Glomerular visceral epithelial cell (primary cell): Measurements from ENCODE around the gene KCNK15.
"Not testable (repeated sequence)": the region's sequence is repeated elsewhere in the genome, so short reads cannot be mapped to it uniquely, and the experiment has no call there.

Experiments used
- DNase-seq: peaks from one replicate; pipeline ENCODE4 v3.0.0-alpha.2; 2016; ENCODE audit errors: extremely low spot score

The KCNK15 gene

DNA sequence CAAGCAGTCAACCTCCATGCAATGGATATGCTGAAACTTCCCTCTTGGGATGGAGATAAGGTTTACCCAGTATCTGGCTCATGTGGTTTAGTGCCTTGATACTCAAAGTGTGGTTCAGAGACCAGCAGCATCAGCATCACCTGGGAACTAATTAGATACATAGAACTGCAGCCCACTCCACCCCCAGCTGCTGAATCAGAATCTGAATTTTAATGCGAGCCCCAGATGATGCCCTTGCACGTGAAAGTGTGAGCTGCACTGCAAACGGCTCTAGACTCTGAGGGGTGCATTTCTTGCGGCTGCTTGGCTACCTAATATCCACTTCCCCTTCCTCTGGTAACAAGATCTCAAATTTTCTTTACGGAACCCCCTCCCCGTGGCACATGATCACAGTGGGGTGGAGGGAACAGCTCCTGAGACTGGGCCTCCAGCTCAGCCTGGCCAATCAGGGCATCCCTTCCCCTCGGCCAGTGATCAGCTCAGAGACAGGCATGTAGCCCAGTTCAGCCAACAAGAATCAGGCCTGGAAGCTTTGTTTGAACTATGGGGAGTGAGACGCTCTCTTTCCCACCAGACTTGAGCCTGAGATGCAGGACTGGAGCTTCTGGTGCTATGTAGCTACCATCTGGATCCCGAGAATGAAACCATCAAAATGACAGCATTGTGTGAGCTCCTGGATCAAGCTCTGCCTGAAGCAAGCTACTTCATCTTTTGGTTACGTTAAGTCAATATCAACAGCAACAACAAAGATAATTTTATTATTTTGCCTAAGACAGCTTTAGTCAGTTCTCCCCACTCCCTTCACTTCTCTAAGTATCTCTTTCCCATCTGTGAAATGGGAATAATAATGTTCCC is 12.8 kb downstream of the KCNK15 start:
- no peak for DNase-seq

GRCh38 chr20:44759595-44759994 is 13.9 kb downstream of the KCNK15 start:
- DNase-seq: no peak

DNA sequence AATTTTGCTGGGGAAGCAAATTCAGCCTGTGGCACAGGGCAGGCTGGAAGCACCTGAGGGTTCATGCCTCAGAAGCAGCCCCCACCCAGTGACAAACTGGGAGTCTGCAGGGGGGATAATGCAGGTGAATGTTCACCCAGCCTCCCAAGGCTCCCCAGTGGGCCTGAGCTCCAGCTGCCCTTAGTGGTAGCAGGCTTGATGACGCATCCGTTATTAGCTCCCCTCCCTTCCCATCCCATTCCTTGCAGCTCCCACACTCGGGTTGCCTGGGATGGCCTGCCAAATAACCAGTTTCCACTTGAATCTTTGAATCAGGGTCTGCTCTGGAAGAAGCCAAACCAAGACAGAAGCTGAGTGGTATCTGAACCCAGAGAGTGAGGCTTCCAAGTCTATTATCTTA is 15.8 kb downstream of the KCNK15 start:
- DNase-seq: no peak

- no peak for DNase-seq
Measured at GRCh38 chr20:44762466-44763140, 16.9 kb downstream of the KCNK15 start.

DNA sequence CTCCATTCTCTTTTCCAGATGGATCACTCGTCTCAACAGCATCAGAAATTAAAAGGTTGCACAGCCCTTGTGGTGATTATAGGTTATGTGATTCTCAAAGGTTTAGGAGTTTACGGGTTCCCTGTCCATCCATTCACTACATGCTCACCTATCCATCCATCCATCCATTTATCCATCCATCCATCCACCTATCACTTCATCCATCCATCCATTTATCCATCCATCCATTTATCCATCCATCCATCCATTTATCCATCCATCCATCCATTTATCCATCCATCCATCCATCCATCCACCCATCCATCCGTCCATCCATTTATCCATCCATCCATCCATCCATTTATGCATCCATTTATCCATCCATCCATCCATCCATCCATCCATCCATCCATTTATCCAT is 18.1 kb downstream of the KCNK15 start:
- not testable (repeated sequence) for DNase-seq

GRCh38 chr20:44765091-44765490 is 19.4 kb downstream of the KCNK15 start:
- no peak for DNase-seq

DNA sequence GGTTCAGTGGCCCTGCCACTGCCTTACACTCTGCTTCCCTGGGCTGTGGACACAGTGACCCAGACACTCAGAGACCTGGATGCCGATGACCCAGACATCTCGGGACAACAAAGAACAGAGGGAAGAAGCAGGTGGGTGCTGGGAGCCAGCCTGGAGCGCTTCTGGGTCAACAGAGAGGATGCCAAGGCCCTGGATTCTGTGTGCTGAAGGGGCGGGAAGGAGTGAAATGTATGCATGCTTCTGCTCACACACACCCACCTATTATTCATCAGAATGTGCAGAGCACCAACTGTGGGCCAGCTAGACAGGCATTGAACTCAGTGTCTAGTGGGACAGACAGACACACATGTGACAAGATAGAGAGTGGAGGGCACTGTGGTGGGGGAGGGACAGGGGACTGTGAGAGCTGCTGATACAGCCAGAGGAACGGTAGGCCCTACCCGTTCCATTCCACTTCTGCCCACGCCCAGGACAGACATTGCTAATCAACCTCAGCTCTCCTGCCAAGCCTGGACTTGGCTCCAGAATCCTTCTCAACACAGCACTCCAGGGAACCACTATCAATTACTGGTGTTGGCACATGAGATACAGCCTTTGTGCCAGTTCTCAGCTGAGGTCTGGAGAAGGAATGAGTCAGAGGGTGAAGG is 20.2 kb downstream of the KCNK15 start:
- DNase-seq: no peak

- DNase-seq: no peak
Measured at GRCh38 chr20:44768256-44768655, 22.6 kb downstream of the KCNK15 start.

DNA sequence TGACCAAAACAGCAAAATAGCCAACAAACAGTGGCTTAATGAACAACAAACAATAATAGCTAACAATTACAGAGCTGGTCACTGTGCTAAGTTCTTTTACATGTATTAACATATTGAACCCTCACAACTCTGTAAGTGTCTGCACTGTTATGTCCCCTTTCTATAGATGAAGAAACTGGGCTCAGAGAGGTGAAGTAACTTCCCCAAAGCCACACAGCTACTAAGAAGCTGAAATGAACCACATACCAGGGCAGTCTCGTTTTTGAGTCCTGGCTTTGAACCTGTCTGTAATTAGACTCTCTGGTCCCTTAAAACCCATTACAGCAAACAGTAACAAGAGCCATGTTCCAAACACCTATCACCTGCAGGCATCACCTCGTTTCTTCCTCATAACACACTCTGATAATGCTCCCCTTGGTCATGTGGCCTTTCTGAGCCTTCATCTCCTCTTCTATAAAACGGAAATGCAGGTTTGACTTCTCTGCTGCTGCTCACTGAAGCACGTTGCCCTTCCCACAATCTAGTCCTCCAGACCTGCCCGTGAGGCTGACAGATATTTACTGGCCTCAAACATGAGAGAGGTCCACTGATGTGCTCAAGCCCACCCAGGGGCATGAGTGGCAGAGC is 23.3 kb downstream of the KCNK15 start:
- no peak for DNase-seq

DNA sequence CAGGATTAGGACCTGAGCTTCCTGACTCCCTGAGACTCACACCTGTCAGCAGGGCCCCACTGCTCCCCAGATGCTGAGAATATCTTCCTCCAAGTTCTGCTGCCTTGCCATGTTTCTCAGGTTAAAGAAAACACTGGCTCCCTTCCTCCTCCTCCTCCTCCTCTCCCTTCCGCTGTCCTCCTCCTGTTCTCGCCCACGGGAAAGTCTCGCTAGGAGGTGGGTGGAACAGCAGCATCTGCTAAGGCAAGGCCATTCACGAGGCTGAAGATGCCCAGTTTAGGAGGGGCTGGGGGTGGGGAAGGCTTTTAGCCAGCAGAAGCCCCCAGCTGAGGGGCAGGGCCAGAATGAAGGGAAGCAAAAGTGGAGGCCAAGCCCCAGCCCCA is 23.8 kb downstream of the KCNK15 start:
- DNase-seq: no peak

DNA sequence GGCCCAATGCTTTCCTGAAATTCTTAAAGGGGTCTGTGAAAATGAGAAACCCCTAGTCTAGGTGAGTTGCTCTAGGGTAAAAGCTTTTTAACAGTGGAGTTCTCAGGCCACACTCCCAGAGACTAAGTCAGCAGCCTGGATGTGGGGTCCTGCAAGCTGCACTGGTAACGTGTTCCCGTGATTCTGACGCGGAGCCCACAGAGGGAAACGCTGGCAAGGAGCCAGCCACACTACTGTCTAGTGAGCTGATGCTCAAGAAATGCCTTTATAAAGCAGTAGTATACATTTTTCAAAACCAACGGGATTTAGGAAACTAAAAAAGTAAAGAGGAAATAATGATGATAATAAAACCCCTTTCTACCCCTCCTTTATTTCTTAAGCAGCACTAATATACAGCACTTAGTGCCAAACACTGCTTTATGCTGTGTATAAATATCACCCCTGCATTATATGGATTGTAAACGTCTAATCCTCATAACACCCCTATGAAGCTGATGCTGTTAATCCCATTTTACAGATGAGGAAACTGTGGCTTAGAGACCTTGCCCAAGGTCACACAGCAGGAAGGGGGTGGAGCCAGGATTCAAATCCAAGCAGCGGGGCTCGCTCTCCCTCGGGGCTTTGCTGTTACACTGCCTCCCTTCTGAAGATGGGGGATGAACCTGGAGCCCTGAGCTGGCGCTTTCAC is 25.0 kb downstream of the KCNK15 start:
- no peak for DNase-seq

- DNase-seq: no peak
Measured at GRCh38 chr20:44771172-44771535, 25.5 kb downstream of the KCNK15 start.

DNA sequence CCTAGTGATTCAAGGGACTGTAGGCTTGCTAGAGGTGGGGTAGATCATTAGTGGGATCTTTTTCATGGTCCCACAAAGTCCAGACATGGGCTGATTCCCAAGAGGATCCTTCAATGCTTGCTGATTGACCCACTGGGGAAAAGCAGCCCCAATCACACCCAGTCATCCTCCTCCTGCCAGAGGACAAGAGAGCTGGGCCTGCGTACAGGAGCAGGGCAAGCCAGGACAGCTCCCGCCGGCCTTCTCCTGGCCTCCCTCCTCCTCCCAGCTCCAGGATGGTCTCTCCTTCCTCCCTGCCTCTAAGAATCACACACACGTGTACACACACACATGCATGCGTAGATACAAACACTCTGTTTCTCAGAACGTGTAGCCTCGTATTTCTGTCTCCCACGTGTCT is 27.0 kb downstream of the KCNK15 start:
- DNase-seq: no peak

DNA sequence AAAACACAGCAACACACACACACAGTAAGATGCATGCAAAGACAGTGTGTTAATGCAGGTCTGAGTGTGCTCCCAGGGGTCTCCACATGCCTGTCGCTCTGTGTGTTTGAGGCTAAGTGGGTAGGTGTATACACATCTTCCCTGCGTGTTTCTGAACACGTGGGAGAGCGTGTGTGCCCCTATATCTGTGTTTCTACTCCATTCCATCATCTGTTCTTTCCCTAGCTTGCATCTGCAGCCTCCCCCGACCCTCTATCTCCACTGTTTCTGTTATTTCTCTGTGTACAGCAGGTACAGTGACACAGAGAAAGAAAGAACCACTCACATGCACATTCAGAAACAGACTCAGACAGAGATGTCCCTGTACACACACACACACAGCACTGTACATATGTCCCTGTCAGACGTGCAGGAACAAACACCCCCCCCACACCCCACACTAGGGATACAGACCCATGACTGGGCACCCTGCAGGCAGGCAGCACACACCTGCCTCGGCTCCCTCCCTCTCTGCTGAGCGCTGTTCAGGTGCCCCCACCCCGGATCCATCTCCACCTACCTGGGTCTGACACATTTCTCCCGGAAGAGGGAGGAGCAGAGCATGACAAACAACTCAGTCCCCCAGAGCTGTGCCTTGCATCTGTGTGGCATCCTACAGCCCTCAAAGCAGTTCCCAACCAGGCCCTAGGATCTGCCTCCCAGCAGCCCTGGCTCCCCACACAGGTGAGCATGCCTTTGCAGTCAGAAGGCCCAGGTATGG is 27.6 kb downstream of the KCNK15 start:
- no peak for DNase-seq

- peak; percentile 21 for DNase-seq
Measured at GRCh38 chr20:44776980-44777379, 31.3 kb downstream of the KCNK15 start.

GRCh38 chr20:44780226-44780625 is 34.6 kb downstream of the KCNK15 start:
- DNase-seq: peak; percentile 53

DNA sequence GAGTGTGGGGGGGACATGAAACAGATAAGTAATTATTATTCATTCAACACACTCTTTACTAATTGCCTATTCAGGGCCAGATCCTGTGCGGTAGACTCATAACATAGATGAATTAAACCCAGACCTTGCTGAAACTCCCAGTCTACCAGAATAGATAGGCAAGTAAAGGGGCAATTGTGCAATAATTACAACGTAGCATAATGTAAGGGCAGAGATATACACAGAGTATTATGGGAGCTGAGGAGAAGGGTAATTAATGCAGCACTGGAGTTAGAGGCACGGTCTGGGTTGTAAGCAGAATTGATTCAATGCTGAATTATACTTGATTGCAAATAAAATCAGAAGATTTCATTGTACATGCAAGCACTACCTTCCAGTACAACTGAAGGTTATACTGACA is 35.5 kb downstream of the KCNK15 start:
- no peak for DNase-seq

DNA sequence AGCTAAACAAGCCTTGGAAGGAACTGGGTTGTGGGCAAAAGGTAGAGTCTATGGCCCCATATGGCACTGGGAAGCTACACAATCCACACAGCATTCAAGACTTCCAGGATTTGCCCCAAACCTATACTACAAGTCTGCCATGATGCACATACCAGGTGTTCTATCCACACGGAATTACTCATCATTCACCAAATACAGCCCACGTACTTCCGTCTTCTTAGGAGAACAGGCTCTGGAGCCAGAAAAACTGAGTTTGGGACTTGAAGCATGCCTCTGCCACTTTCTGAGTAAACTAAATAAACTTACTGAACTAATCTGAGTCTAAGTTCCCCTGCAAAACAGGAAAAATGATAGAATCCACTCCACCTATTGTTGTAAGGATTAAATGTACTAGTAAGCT is 36.1 kb downstream of the KCNK15 start:
- DNase-seq: no peak

DNA sequence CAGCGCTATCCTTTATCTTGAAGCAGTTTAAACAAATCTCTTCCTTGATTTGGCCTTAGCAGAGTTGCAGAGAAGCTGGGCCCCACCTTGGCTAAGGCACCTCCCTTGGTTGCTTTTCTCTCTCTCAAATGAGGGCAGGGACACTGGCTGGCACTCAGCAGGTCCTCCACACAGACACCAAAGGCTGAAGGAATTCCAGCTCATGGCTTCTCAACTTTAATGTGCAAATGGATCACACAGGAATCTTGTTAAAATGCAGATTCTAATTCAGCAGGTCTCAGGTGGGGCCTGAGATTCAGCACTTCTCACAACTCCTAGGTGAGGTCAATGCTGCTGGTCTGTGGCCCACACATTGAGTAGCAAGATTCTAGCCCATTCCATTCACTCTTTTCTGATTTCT is 39.0 kb downstream of the KCNK15 start:
- DNase-seq: no peak

GRCh38 chr20:44785768-44786167 is 40.1 kb downstream of the KCNK15 start:
- no peak for DNase-seq

GRCh38 chr20:44787299-44787698 is 41.6 kb downstream of the KCNK15 start:
- DNase-seq: no peak
